Measurements from ENCODE around the gene ADA.
"Not testable (repeated sequence)": the region's sequence is repeated elsewhere in the genome, so short reads cannot be mapped to it uniquely, and the experiment has no call there.

The ADA gene

GRCh38 chr20:44597516-44597915 lies 54.0 kb downstream of the ADA start:
- no peak for DNase-seq

GRCh38 chr20:44596876-44597275 lies 54.6 kb downstream of the ADA start:
- no peak for DNase-seq

- DNase-seq, result no peak
These were observed 55.5 kb downstream of the ADA start for GRCh38 chr20:44596010-44596409.

GRCh38 chr20:44594730-44595129 lies 56.8 kb downstream of the ADA start:
- no peak for DNase-seq

- peak; percentile 4 for DNase-seq
These were observed 57.7 kb downstream of the ADA start for GRCh38 chr20:44593751-44594150.

- DNase-seq, result no peak
These were observed 59.1 kb downstream of the ADA start for GRCh38 chr20:44592366-44592765.

GRCh38 chr20:44590980-44591778 lies 60.3 kb downstream of the ADA start:
- DNase-seq, result no peak

- no peak for DNase-seq
These were observed 62.0 kb downstream of the ADA start for GRCh38 chr20:44589537-44589936.

- DNase-seq, result not testable (repeated sequence)
These were observed 63.2 kb downstream of the ADA start for GRCh38 chr20:44588321-44588720.

- DNase-seq, result peak; percentile 6
These were observed 64.2 kb downstream of the ADA start for GRCh38 chr20:44587035-44587980.

- DNase-seq, result no peak
These were observed 65.1 kb downstream of the ADA start for GRCh38 chr20:44586289-44586911.

- no peak for DNase-seq
These were observed 66.2 kb downstream of the ADA start for GRCh38 chr20:44585057-44585963.

- DNase-seq, result no peak
These were observed 67.3 kb downstream of the ADA start for GRCh38 chr20:44584162-44584561.

GRCh38 chr20:44583157-44583556 lies 68.3 kb downstream of the ADA start:
- no peak for DNase-seq

- DNase-seq, result peak; percentile 12
These were observed 69.0 kb downstream of the ADA start, which contains the start of gene PKIG for GRCh38 chr20:44582311-44583025. TSS of gene PKIG (plus strand) at chr20:44582579. CDS start at chr20:44614557, 31,978 bp downstream.

GRCh38 chr20:44581515-44581914 lies 70.0 kb downstream of the ADA start:
- DNase-seq, result no peak

GRCh38 chr20:44580581-44581268 lies 70.8 kb downstream of the ADA start:
- DNase-seq, result no peak

GRCh38 chr20:44579313-44580081 lies 72.0 kb downstream of the ADA start:
- no peak for DNase-seq

GRCh38 chr20:44576297-44576696 lies 75.2 kb downstream of the ADA start:
- DNase-seq, result peak; percentile 1

GRCh38 chr20:44574372-44574771 lies 77.1 kb downstream of the ADA start:
- DNase-seq, result no peak
